KMS-11 (cell line): ENCODE measurements around the gene CCDC146.

Experiments
- H2AFZ ChIP-seq: fragments of 200-600 bp; sonication (generic); 2 replicates; pipeline ENCODE4 v1.6.1; 2016; ENCODE audit warnings: antibody characterized with exemption, mixed run types, low read depth
- H3K27ac ChIP-seq: fragments of 200-600 bp; sonication (generic); 2 replicates; pipeline ENCODE4 v1.6.1; 2016; ENCODE audit warnings: mild to moderate bottlenecking, mixed run types
- H3K27me3 ChIP-seq: fragments of 200-600 bp; sonication (generic); 2 replicates; pipeline ENCODE4 v1.6.1; 2017; ENCODE audit warnings: mild to moderate bottlenecking, low read depth, mixed run types, moderate library complexity; ENCODE audit not compliant: insufficient read depth
- H3K36me3 ChIP-seq: fragments of 200-600 bp; sonication (generic); 2 replicates; pipeline ENCODE4 v1.6.1; 2017; ENCODE audit warnings: mild to moderate bottlenecking, mixed run types; ENCODE audit not compliant: insufficient read depth
- H3K4me1 ChIP-seq: fragments of 200-600 bp; sonication (generic); 2 replicates; pipeline ENCODE4 v1.6.1; 2016; ENCODE audit warnings: mild to moderate bottlenecking, low read depth, mixed run types; ENCODE audit not compliant: poor library complexity, severe bottlenecking
- H3K4me2 ChIP-seq: fragments of 200-600 bp; sonication (generic); 2 replicates; pipeline ENCODE4 v1.7.0; 2016; ENCODE audit warnings: mild to moderate bottlenecking, mixed run types
- H3K4me3 ChIP-seq: fragments of 200-600 bp; sonication (generic); IDR thresholded peaks from 2 replicates; pipeline ENCODE4 v1.6.1; 2017; ENCODE audit warnings: low read depth, low read length, mixed read lengths; ENCODE audit not compliant: insufficient read depth
- H3K79me2 ChIP-seq: fragments of 200-600 bp; sonication (generic); 2 replicates; pipeline ENCODE4 v1.6.1; 2016; ENCODE audit warnings: low read depth, mixed run types; ENCODE audit not compliant: insufficient read depth
- H3K9ac ChIP-seq: fragments of 200-600 bp; sonication (generic); 2 replicates; pipeline ENCODE4 v1.6.1; 2016; ENCODE audit warnings: mild to moderate bottlenecking, mixed run types
- H4K20me1 ChIP-seq: fragments of 200-600 bp; sonication (generic); 2 replicates; pipeline ENCODE4 v1.6.1; 2016; ENCODE audit warnings: mild to moderate bottlenecking, mixed run types; ENCODE audit not compliant: insufficient read depth
- TF ChIP-seq, protein P1 (sequence below): fragments of 200-600 bp; sonication (generic); conservative IDR thresholded peaks from 2 replicates; pipeline ENCODE4 v1.6.1; 2017; ENCODE audit warnings: low read depth, mild to moderate bottlenecking, antibody characterized with exemption, low read length, moderate library complexity, mixed read lengths

Gene CCDC146

DNA sequence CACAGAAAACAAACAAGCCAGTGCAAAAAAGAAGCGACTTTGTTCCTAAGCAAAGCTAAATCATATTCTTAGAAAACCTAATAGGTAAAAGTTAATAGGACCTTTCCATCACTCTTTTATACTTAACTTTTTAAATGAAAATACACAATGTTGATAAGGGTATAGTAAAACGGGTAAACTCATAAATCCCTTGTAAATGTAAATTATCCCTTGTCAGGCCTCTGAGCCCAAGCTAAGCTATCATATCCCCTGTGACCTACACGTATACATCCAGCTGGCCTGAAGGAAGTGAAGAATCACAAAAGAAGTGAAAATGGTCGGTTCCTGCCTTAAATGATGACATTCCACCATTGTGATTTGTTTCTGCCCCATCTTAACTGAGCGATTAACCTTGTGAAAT is 217.3 kb downstream of the CCDC146 start:
- TF ChIP-seq, protein P1, sequence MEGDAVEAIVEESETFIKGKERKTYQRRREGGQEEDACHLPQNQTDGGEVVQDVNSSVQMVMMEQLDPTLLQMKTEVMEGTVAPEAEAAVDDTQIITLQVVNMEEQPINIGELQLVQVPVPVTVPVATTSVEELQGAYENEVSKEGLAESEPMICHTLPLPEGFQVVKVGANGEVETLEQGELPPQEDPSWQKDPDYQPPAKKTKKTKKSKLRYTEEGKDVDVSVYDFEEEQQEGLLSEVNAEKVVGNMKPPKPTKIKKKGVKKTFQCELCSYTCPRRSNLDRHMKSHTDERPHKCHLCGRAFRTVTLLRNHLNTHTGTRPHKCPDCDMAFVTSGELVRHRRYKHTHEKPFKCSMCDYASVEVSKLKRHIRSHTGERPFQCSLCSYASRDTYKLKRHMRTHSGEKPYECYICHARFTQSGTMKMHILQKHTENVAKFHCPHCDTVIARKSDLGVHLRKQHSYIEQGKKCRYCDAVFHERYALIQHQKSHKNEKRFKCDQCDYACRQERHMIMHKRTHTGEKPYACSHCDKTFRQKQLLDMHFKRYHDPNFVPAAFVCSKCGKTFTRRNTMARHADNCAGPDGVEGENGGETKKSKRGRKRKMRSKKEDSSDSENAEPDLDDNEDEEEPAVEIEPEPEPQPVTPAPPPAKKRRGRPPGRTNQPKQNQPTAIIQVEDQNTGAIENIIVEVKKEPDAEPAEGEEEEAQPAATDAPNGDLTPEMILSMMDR: no peak

More for the DNA sequence above, 217.3 kb downstream of the CCDC146 start:
- Histone ChIP-seq H3K27me3 (no peaks in the 10 kb centered on the region), H4K20me1 (no peaks in the 10 kb centered on the region), H3K9ac (no peak overlapping the region), H3K4me1 (no peaks in the 10 kb centered on the region), H3K4me2 (no peak overlapping the region), H3K36me3 (no peaks in the 10 kb centered on the region), H3K79me2 (no peaks in the 10 kb centered on the region), H3K4me3 (no peak overlapping the region), H2AFZ (no peak overlapping the region), H3K27ac (no peak overlapping the region)
